CD1c-positive myeloid dendritic cell (primary cell): ENCODE results near the gene NUP160.
"Not testable (repeated sequence)": the region's sequence is repeated elsewhere in the genome, so short reads cannot be mapped to it uniquely, and the experiment has no call there.

Experiments
- DNase-seq: peaks from one replicate; pipeline ENCODE4 v3.0.0-alpha.2; 2016; ENCODE audit errors: extremely low spot score

Gene NUP160

GRCh38 chr11:47847892-47848699, at the start of gene NUP160:
TSS of gene NUP160 (minus strand) at chr11:47848350. CDS start at chr11:47848318, 32 bp downstream.
- DNase-seq: peak; percentile 85

- no peak for DNase-seq
Measured at GRCh38 chr11:47896199-47896598, 48.0 kb upstream of the NUP160 start.

- no peak for DNase-seq
Measured at GRCh38 chr11:47895035-47895434, 46.9 kb upstream of the NUP160 start.

- DNase-seq: not testable (repeated sequence)
Measured at GRCh38 chr11:47892546-47893276, 44.6 kb upstream of the NUP160 start.

- no peak for DNase-seq
Measured at GRCh38 chr11:47891886-47892285, 43.7 kb upstream of the NUP160 start.

- DNase-seq: no peak
Measured at GRCh38 chr11:47889714-47890441, 41.7 kb upstream of the NUP160 start.

GRCh38 chr11:47887910-47888569, 39.9 kb upstream of the NUP160 start:
- DNase-seq: no peak

- peak; percentile 28 for DNase-seq
Measured at GRCh38 chr11:47886096-47886495, 37.9 kb upstream of the NUP160 start.

- DNase-seq: not testable (repeated sequence)
Measured at GRCh38 chr11:47882437-47882836, 34.3 kb upstream of the NUP160 start.

- peak; percentile 43 for DNase-seq
Measured at GRCh38 chr11:47881145-47881544, 33.0 kb upstream of the NUP160 start.

- peak; percentile 45 for DNase-seq
Measured at GRCh38 chr11:47879259-47880158, 31.4 kb upstream of the NUP160 start.

GRCh38 chr11:47875858-47876257, 27.7 kb upstream of the NUP160 start:
- not testable (repeated sequence) for DNase-seq

- no peak for DNase-seq
Measured at GRCh38 chr11:47870404-47870803, 22.3 kb upstream of the NUP160 start.

- no peak for DNase-seq
Measured at GRCh38 chr11:47869544-47870393, 21.6 kb upstream of the NUP160 start.

- no peak for DNase-seq
Measured at GRCh38 chr11:47867823-47868222, 19.7 kb upstream of the NUP160 start.

GRCh38 chr11:47866892-47867291, 18.7 kb upstream of the NUP160 start:
- DNase-seq: not testable (repeated sequence)

- peak; percentile 45 for DNase-seq
Measured at GRCh38 chr11:47864901-47865300, 16.8 kb upstream of the NUP160 start.

GRCh38 chr11:47863898-47864430, 15.8 kb upstream of the NUP160 start:
- no peak for DNase-seq

GRCh38 chr11:47863189-47863897, 15.2 kb upstream of the NUP160 start:
- peak; percentile 44 for DNase-seq
